Astrocyte of the cerebellum (primary cell): ENCODE measurements around the gene IGSF21.

Source experiments
- DNase-seq: peaks from one replicate; pipeline ENCODE4 v3.0.0-alpha.2; 2011; ENCODE audit warnings: low read depth
- H3K4me3 ChIP-seq: 2 replicates; pipeline ENCODE4 v1.5.1; 2011; ENCODE audit warnings: mild to moderate bottlenecking, low read depth, low read length, moderate library complexity
- in situ Hi-C: cut with HindIII; loops from 2 replicates; pipeline ENCODE4 v1.10.0; 2017; ENCODE audit warnings: low sequenced_read_pairs
- TF ChIP-seq, protein P1 (sequence below): IDR thresholded peaks from 2 replicates; pipeline ENCODE4 v1.5.1; 2012; ENCODE audit warnings: low read length, low read depth, moderate library complexity, mild to moderate bottlenecking; ENCODE audit errors: missing control alignments

The IGSF21 gene

GRCh38 chr1:18323259-18323658 lies 215.7 kb downstream of the IGSF21 start:
- H3K4me3 ChIP-seq, result no peak overlapping the region
- TF ChIP-seq, protein P1, sequence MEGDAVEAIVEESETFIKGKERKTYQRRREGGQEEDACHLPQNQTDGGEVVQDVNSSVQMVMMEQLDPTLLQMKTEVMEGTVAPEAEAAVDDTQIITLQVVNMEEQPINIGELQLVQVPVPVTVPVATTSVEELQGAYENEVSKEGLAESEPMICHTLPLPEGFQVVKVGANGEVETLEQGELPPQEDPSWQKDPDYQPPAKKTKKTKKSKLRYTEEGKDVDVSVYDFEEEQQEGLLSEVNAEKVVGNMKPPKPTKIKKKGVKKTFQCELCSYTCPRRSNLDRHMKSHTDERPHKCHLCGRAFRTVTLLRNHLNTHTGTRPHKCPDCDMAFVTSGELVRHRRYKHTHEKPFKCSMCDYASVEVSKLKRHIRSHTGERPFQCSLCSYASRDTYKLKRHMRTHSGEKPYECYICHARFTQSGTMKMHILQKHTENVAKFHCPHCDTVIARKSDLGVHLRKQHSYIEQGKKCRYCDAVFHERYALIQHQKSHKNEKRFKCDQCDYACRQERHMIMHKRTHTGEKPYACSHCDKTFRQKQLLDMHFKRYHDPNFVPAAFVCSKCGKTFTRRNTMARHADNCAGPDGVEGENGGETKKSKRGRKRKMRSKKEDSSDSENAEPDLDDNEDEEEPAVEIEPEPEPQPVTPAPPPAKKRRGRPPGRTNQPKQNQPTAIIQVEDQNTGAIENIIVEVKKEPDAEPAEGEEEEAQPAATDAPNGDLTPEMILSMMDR, result no peak
- no peak for DNase-seq
- in situ Hi-C loops, result no loop called here

- no peak for DNase-seq
- in situ Hi-C loops, result no loop called here
- no peak overlapping the region for H3K4me3 ChIP-seq
- TF ChIP-seq, protein P1, result peak; percentile 4
These were observed 216.6 kb downstream of the IGSF21 start for GRCh38 chr1:18324246-18324645.

DNA sequence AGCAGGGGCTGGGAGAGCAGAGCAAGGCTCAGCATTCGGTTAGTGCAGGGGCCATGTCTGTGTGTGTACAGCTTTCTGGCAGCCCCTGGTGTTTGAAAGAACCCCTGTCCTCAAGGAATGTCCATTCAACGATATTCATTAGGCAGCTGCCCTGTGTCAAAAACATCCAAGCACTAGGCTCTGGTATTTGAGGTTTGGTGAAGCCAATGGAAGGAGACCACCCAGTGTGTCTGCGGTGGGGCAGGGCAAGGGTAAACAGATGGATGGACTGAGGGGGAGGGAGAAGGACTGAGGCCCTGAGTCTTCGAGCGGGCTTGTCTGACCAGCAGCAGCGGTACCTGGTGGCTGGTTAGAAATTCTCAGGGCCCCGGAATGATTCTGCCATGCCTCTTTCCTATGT lies 217.5 kb downstream of the IGSF21 start:
- in situ Hi-C loops, result loop anchor here (5.0 kb wide), 1 partner anchor 72 kb away; no protein-coding TSS in a partner anchor
- TF ChIP-seq, protein P1, result no peak
- no peak overlapping the region for H3K4me3 ChIP-seq
- no peak for DNase-seq

DNA sequence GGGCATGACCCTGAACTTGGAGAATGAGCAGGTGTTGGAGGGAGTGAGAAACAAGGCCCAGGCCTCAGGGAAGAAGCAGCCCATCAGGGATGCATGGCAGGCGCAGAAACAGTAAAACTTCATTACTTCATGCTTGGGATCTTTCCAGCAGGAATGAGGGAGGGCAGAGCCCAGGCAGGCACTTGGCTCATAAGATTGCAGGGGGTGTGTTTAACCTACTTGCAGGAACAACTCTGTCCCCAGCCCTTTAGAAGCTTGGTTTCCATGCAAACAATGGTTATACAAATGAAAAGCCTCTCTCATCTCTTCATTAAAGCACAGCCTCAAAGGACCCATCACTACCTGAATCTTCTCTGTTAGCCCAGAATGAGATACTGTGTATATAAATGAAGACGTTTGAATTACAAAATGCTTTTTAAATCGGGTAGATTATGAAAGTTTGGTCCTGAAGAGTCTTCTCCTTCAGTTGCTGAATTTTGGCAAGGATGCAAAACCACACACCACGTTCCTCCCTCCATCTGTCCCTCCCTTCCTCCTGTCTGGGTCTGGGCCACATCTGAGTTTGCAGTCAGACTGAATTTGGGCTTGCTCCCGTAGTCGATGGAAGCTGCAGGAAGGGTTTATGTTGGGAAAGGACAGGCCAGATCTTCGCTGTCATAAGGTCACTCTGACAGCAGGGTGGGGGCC lies 218.8 kb downstream of the IGSF21 start:
- DNase-seq, result no peak
- TF ChIP-seq, protein P1, result no peak
- H3K4me3 ChIP-seq, result no peak overlapping the region
- in situ Hi-C loops, result loop anchor here (5.0 kb wide), 1 partner anchor 71 kb away; no protein-coding TSS in a partner anchor

GRCh38 chr1:18327650-18328049 lies 220.1 kb downstream of the IGSF21 start:
- TF ChIP-seq, protein P1, result no peak
- H3K4me3 ChIP-seq, result no peak overlapping the region
- in situ Hi-C loops, result loop anchor here (5.0 kb wide), 1 partner anchor 70 kb away; no protein-coding TSS in a partner anchor
- DNase-seq, result no peak

- no peak for DNase-seq
- TF ChIP-seq, protein P1, result no peak
- H3K4me3 ChIP-seq, result no peak overlapping the region
- in situ Hi-C loops, result loop anchor here (5.0 kb wide), 1 partner anchor 68 kb away; no protein-coding TSS in a partner anchor
These were observed 221.2 kb downstream of the IGSF21 start for GRCh38 chr1:18328803-18329202.
